Right kidney (tissue), 1 donor: ENCODE data around the gene ASAP2.

ENCODE experiments used
- DNase-seq: peaks from one replicate; pipeline ENCODE4 v3.0.0-alpha.2; 2016

Gene ASAP2

DNA sequence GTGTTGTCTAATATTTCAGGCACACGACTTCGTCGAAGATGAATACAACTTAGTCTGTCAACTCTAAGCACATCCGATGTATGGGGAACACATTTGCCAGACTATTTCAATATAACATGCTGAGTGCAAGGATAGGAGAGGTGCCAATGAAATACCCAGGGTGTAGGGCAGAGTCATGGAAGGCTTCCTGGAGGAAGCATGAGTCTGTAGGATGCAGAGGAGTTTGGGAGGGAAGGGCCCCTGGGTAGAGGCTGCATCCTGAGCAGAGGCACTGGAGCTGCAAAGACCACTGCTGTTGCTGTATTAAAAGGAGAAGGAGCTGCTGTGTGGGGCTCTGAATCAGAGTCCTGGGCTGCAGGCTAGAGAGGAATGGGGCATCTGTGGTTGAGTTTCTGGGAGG, 89.9 kb downstream of the ASAP2 start:
- no peak for DNase-seq

GRCh38 chr2:9297156-9297555, 90.5 kb downstream of the ASAP2 start:
- DNase-seq = no peak

GRCh38 chr2:9297807-9298206, 91.2 kb downstream of the ASAP2 start:
- DNase-seq = no peak

DNA sequence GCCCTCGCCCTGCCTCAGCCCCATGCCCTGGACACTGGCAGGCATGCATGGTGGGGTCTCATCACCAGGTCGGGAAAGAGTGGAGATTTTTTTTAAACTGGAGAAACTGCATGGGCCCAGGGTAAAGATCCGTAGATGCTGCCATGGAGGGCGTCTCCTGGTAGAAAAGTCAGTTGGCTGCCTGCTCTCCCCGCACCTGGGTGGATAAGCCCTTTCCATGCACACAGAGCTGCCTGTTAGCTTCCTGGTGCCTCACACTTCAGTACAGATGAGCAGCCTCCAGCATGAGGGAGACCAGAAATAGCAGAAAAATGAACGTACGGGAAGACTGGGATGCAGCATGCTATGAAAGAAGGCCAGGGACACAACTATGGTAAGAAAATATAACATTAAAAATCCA, 92.0 kb downstream of the ASAP2 start:
- DNase-seq = no peak

DNA sequence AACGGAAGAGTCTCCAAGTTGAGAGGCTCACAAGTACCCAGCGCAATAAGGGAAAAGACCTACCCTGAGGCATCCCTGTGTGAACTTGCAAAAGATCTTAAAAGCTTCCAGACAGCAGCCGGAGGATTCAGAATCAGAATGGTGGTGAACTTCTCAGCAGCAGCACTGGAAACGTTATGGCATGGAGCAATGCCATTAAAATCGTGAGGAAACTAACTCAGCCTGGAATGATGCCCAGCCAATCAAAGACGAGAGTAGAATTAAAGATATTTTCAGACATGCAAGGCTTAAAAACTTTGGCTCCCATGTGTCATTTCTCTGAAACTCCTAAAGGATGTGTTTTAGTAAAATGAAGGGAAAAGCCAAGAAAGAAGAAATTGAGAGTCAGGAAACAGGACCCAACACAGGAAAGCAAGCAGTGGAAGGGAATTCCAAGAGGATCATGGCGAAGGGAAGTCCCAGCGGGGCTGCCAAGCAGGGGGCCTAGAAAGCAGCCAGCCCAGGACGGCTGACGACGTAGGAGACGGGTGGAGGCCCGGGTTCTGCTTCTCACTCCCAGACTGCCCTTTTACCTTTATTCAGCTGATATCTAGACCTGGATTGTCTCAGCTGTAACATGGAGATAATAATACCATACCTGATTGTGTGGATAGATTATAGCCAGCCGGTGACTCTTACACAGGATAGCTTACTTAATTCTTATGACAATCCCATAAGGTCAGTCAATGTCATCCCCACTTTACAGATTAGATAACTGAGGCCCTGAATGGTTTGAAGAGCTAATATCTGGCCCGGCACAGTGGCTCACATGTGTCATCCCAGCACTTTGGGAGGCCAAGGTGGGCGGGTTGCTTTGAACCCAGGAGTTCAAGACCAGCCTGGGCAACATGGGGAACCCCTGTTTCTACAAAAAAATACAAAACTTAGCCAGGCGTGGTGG, 92.8 kb downstream of the ASAP2 start:
- no peak for DNase-seq

DNA sequence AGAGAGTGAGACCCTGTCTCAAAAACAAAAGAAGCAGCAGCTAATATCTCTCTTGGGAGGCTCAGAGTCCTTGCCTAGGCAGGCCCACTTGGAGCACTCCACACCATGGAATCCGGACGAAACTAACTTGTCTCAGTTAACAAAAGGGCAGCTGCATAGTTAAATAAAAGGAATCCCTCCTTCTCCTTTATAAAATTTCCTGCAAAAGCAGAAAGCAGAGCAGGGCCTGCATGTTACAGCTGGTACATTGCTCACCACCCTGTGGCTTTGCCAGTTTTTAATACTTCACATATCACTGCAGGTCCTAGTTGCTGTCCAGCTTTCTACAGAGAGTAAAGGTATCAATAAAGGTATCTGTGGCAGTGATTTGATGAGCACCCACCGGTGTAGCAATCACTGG, 93.6 kb downstream of the ASAP2 start:
- DNase-seq = no peak

DNA sequence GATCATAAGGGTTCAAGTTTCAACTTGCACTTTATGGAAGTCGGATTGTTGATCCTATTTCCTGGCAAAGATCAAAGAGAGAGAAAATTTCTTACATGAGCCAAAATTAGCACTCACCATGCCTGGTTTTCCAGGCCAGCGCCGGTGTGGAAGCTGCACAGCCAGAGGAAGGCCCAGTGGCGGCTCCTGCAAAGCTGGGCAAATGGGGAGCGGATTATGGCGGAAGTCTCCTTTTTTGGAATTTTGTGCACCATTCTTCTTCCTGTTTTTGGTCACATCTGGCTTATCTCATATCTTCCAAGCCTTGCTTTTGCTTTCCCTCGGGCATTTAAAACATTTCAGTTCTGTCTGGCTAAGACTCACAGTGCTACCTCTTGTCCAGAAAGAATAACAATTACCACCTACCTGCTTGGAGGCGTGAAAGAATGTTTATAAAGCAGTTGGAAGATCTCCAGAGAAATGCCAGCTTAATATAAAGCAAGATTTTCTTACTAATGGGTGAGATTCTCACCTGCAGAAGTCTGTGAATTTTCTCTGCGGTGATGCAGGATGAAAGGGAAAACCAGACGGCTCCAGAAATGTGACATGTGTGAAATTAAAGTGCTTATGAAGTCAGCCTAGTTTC, 94.3 kb downstream of the ASAP2 start:
- no peak for DNase-seq

GRCh38 chr2:9302755-9303154, 96.1 kb downstream of the ASAP2 start:
- DNase-seq = no peak

- DNase-seq = no peak
Measured at GRCh38 chr2:9303528-9304225, 97.1 kb downstream of the ASAP2 start.

DNA sequence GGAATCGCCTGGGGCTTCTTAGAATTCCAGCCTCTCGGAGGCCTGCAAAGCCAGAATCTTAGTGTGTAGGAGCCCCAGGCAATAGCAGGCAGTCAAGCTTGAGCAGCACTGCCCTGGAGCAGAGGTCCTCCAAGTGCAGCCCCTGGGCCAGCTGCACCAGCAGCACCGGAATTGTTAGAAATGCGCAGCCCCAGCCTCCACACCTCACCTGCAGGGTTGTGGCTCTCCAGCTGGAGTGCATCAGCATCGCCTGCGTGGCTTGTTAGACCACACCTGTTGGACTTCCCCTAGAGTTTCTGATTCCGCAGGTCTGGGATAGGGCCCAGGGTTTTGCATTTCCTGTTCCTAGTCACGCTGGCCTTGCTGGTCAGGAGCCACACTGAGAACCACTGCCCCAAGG, 100.3 kb downstream of the ASAP2 start:
- no peak for DNase-seq

- no peak for DNase-seq
Measured at GRCh38 chr2:9307535-9307934, 100.9 kb downstream of the ASAP2 start.

GRCh38 chr2:9308186-9308955, 101.8 kb downstream of the ASAP2 start:
- no peak for DNase-seq

GRCh38 chr2:9309147-9309546, 102.5 kb downstream of the ASAP2 start:
- DNase-seq = no peak

- DNase-seq = no peak
Measured at GRCh38 chr2:9310377-9310776, 103.8 kb downstream of the ASAP2 start.

- no peak for DNase-seq
Measured at GRCh38 chr2:9310798-9311197, 104.2 kb downstream of the ASAP2 start.

GRCh38 chr2:9311488-9311887, 104.9 kb downstream of the ASAP2 start:
- no peak for DNase-seq

GRCh38 chr2:9312591-9312990, 106.0 kb downstream of the ASAP2 start:
- no peak for DNase-seq

- DNase-seq = no peak
Measured at GRCh38 chr2:9313443-9313842, 106.8 kb downstream of the ASAP2 start.

- peak; percentile 58 for DNase-seq
Measured at GRCh38 chr2:9315280-9315847, 108.8 kb downstream of the ASAP2 start.

DNA sequence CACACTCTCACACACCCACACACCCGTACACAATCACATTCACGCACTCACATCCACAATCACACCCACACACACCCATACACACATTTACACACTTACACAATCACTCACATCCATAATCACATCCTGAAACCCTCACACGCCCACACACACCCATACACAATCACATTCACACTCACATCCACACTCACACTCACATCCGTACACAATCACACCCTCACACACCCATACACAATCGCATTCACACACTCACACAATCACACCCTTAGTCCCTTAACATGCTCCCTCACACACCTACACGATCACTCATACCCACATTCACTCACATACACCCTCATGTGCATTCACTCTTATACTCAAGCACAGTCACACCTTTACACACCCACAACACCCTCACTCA, 110.9 kb downstream of the ASAP2 start:
- DNase-seq = no peak

DNA sequence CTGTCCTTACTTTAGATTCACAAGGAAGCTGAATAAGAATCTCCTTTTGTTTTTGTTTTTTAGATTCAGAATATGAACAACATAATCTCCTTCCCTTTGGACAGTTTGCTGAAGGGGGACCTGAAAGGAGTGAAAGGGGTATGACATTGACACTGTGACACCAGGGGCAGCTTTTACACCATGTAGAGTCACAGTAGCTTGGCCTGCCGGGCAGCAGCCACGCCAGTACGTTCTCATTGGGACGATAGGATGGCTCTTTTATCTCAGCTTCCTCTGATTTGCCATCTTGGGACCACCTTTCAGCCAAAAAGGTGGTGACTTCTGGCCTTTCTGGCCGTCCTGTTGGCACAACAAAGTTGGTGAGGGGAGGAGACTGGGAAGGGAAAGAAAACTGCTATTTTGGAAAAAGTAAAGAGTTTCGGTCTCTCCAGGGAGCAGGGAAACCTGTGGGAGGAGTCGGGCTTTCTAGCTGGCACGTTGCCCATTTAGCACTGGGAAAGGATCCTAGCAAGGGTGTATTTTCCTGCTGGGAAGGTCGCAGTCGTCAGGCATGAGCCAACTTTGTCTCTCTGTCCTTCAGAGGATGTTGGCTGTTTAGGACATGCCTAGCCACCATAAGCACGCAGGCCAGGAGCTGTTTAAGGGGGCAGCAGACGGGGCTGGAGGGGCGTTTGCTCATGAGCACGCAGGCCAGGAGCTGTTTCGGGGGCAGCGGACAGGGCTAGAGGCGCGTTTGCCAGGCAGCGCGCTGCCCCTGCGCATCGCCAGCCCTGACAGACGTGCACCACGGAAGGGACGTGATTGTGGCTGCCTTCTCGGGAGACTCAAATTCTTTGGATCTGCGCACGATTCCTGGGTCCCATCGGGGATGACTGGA, 112.1 kb downstream of the ASAP2 start:
- no peak for DNase-seq
